Keratinocyte (primary cell): ENCODE results near the gene PGLYRP4. TPM values are rescaled to one million over a fixed set of nuclear protein-coding genes. Genes with fewer than 3 reads are reported as not detected.

Experiments
- DNase-seq: peaks from one replicate; pipeline ENCODE4 v3.0.0-alpha.2; 2011; ENCODE audit warnings: low read depth, missing footprints, low spot score
- FAIRE-seq: peaks from 2 replicates; lab custom pipeline; 2011; peaks lifted over from hg19 to GRCh38; lab: Jason Lieb, UNC
- H2AFZ ChIP-seq: 2 replicates; pipeline ENCODE4 v1.6.0; 2012; ENCODE audit warnings: low read length, control low read depth, inconsistent platforms; ENCODE audit not compliant: control insufficient read depth
- H3K27ac ChIP-seq: 2 replicates; pipeline ENCODE4 v1.5.1; 2011; ENCODE audit warnings: low read length; ENCODE audit not compliant: control insufficient read depth, insufficient read depth
- H3K27me3 ChIP-seq: 3 replicates; pipeline ENCODE4 v1.6.0; 2011; ENCODE audit warnings: low read length; ENCODE audit not compliant: control insufficient read depth, insufficient read depth; ENCODE audit errors: extremely low read depth
- H3K36me3 ChIP-seq, 2 experiments: 2 replicates in 1 of 2; 3 replicates in 1 of 2; pipeline ENCODE4 v1.5.1; 2011; ENCODE audit warnings: low read length in 2 of 2, mild to moderate bottlenecking in 1 of 2; ENCODE audit not compliant: control insufficient read depth in 2 of 2, insufficient read depth in 2 of 2; ENCODE audit errors: extremely low read depth in 1 of 2
- H3K4me1 ChIP-seq: 3 replicates; pipeline ENCODE4 v1.5.1; 2011; ENCODE audit warnings: low read length; ENCODE audit not compliant: control insufficient read depth, insufficient read depth; ENCODE audit errors: extremely low read depth
- H3K4me2 ChIP-seq: 3 replicates; pipeline ENCODE4 v1.6.0; 2011; ENCODE audit warnings: low read depth, low read length; ENCODE audit not compliant: control insufficient read depth, insufficient read depth; ENCODE audit errors: extremely low read depth
- H3K4me3 ChIP-seq, 3 experiments: fragments of 200-600 bp in 1 of 3; sonication (generic) in 1 of 3; 2 replicates in 2 of 3; 3 replicates in 1 of 3; pipeline ENCODE4 v1.5.1; 2011 to 2016; ENCODE audit warnings: low read length in 3 of 3, mild to moderate bottlenecking in 3 of 3, control low read depth in 2 of 3, inconsistent platforms in 1 of 3, low read depth in 1 of 3, mixed read lengths in 1 of 3, mixed run types in 1 of 3, moderate library complexity in 1 of 3; ENCODE audit not compliant: control insufficient read depth in 2 of 3, insufficient read depth in 2 of 3; ENCODE audit errors: extremely low read depth in 1 of 3
- H3K79me2 ChIP-seq: 2 replicates; pipeline ENCODE4 v1.6.0; 2012; ENCODE audit warnings: low read length; ENCODE audit not compliant: control insufficient read depth, insufficient read depth
- H3K9ac ChIP-seq: 3 replicates; pipeline ENCODE4 v1.6.0; 2011; ENCODE audit warnings: low read length; ENCODE audit not compliant: control insufficient read depth, insufficient read depth; ENCODE audit errors: extremely low read depth
- H3K9me1 ChIP-seq: 3 replicates; pipeline ENCODE4 v1.6.0; 2011; ENCODE audit warnings: low read length; ENCODE audit not compliant: control insufficient read depth, insufficient read depth; ENCODE audit errors: extremely low read depth
- H3K9me3 ChIP-seq: 2 replicates; pipeline ENCODE4 v1.5.1; 2012; ENCODE audit warnings: low read depth, low read length; ENCODE audit not compliant: control insufficient read depth
- H4K20me1 ChIP-seq: 3 replicates; pipeline ENCODE4 v1.6.0; 2011; ENCODE audit warnings: low read length; ENCODE audit not compliant: control insufficient read depth, insufficient read depth; ENCODE audit errors: extremely low read depth
- EZH2 ChIP-seq: IDR thresholded peaks from one replicate; pipeline ENCODE4 v1.6.1; 2012; ENCODE audit warnings: inconsistent platforms, mild to moderate bottlenecking, low read length, moderate library complexity
- dilution Hi-C: fragments of 300-500 bp; cut with MboI; formaldehyde crosslinking; loops from one replicate; pipeline ENCODE4 v1.7.0; 2020; ENCODE audit warnings: low sequenced_read_pairs; ENCODE audit not compliant: extremely low pct_ligation_motif_present
- polyA plus RNA-seq, 5 experiments: library from polyadenylated mRNA; depleted of rRNA in 3 of 5; stranded (reverse) in 3 of 5; stranded (forward) in 1 of 5; unstranded in 1 of 5; fragments of >200 nt; gene quantifications; 1 replicate in 1 of 5; 2 replicates in 3 of 5; 3 replicates in 1 of 5; pipeline versions ENCODE4 v1.2.1 to v1.2.3, GENCODE V29; 2011 to 2012; ENCODE audit warnings: missing spikeins in 2 of 5, low read depth in 1 of 5, low replicate concordance in 1 of 5
- TF ChIP-seq, protein P1 (sequence below), 3 experiments: IDR thresholded peaks in 1 of 3; conservative IDR thresholded peaks in 1 of 3; optimal IDR thresholded peaks in 1 of 3; 2 replicates in 2 of 3; 3 replicates in 1 of 3; pipeline versions ENCODE3 to v1.5.1; 2011; ENCODE audit warnings: low read length in 3 of 3, mild to moderate bottlenecking in 3 of 3, moderate library complexity in 2 of 3, control low read depth in 1 of 3, inconsistent platforms in 1 of 3; ENCODE audit not compliant: insufficient read depth in 2 of 3; ENCODE audit errors: extremely low read depth in 1 of 3

PGLYRP4 gene
- polyA plus RNA-seq, 1 donor (not counting 4 experiments of a cell fraction or from before 2014, with no cell fraction given), result 3.8 TPM

GRCh38 chr1:153358691-153358975, 10.0 kb upstream of the PGLYRP4 start:
- Histone ChIP-seq H3K27ac (no peak overlapping the region), H3K4me1 (peaks cover 16% of the 10 kb centered on the region), H3K9me3 (no peaks in the 10 kb centered on the region), H3K4me3 (no peak overlapping the region), H2AFZ (no peak overlapping the region), H4K20me1 (no peaks in the 10 kb centered on the region), H3K9ac (no peak overlapping the region), H3K9me1 (no peaks in the 10 kb centered on the region), H3K27me3 (no peaks in the 10 kb centered on the region), H3K79me2 (no peaks in the 10 kb centered on the region), H3K4me2 (no peak overlapping the region), H3K36me3 (no peaks in the 10 kb centered on the region)
- no peak for FAIRE-seq
- no peak for DNase-seq
- TF ChIP-seq EZH2, result no peak
- TF ChIP-seq, protein P1, sequence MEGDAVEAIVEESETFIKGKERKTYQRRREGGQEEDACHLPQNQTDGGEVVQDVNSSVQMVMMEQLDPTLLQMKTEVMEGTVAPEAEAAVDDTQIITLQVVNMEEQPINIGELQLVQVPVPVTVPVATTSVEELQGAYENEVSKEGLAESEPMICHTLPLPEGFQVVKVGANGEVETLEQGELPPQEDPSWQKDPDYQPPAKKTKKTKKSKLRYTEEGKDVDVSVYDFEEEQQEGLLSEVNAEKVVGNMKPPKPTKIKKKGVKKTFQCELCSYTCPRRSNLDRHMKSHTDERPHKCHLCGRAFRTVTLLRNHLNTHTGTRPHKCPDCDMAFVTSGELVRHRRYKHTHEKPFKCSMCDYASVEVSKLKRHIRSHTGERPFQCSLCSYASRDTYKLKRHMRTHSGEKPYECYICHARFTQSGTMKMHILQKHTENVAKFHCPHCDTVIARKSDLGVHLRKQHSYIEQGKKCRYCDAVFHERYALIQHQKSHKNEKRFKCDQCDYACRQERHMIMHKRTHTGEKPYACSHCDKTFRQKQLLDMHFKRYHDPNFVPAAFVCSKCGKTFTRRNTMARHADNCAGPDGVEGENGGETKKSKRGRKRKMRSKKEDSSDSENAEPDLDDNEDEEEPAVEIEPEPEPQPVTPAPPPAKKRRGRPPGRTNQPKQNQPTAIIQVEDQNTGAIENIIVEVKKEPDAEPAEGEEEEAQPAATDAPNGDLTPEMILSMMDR (optimal IDR thresholded peaks at IDR 0.05 in 1 of 3, IDR thresholded peaks at IDR 0.05 in 1 of 3, conservative IDR thresholded peaks at IDR 0.05 in 1 of 3; ENCODE audit: extremely low read depth in 1 of 3, insufficient read depth in 2 of 3, low read length in 3 of 3), result no peak
- dilution Hi-C loops, result loop anchor here (10.0 kb wide), 2 partner anchors 46 to 146 kb away; no protein-coding TSS in a partner anchor

GRCh38 chr1:153357853-153358690, 9.4 kb upstream of the PGLYRP4 start, which contains the start of gene S100A9:
Gene S100A9, plus strand, starts transcription at chr1:153357854. Its CDS starts 430 bp downstream, at chr1:153358284.
- dilution Hi-C loops, result loop anchor here (10.0 kb wide), 2 partner anchors 47 to 147 kb away; no protein-coding TSS in a partner anchor
- no peaks in the 10 kb centered on the region for H3K9me1 ChIP-seq
- FAIRE-seq (no peak), DNase-seq (no peak)
- no peaks in the 10 kb centered on the region for H3K9me3 ChIP-seq
- peak within 1 kb of the TSS; percentile 47 for H3K27ac ChIP-seq
- H3K79me2 ChIP-seq, result no peaks in the 10 kb centered on the region
- H3K4me2 ChIP-seq, result peak within 1 kb of the TSS; percentile 66
- peak within 1 kb of the TSS; percentile 55 for H2AFZ ChIP-seq
- no peaks in the 10 kb centered on the region for H3K36me3 ChIP-seq
- peak within 1 kb of the TSS; percentile 52 for H3K9ac ChIP-seq
- peaks cover 16% of the 10 kb centered on the region for H3K4me1 ChIP-seq
- H4K20me1 ChIP-seq, result no peaks in the 10 kb centered on the region
- H3K27me3 ChIP-seq, result no peaks in the 10 kb centered on the region
- TF ChIP-seq, protein P1 (optimal IDR thresholded peaks at IDR 0.05 in 1 of 3, IDR thresholded peaks at IDR 0.05 in 1 of 3, conservative IDR thresholded peaks at IDR 0.05 in 1 of 3; ENCODE audit: extremely low read depth in 1 of 3, insufficient read depth in 2 of 3, low read length in 3 of 3), result no peak
- no peak for TF ChIP-seq EZH2
- H3K4me3 ChIP-seq, result no peak within 1 kb of the TSS
